DOHH2 (cell line): ENCODE data around the gene PER1.

Experiments
- H3F3A ChIP-seq: fragments of 200-600 bp; sonication (generic), shearing (Covaris generic); 2 replicates; pipeline ENCODE4 v1.6.0; 2016; ENCODE audit warnings: antibody characterized with exemption, mild to moderate bottlenecking; ENCODE audit not compliant: control insufficient read depth, insufficient read depth
- H3K27ac ChIP-seq: fragments of 200-600 bp; sonication (generic); 2 replicates; pipeline ENCODE4 v1.5.1; 2014; ENCODE audit warnings: low read depth, mild to moderate bottlenecking, low read length, moderate library complexity
- H3K27me3 ChIP-seq: fragments of 200-600 bp; sonication (generic); 2 replicates; pipeline ENCODE4 v1.6.1; 2014; ENCODE audit warnings: mild to moderate bottlenecking, low read length, mixed read lengths; ENCODE audit not compliant: control insufficient read depth
- H3K36me3 ChIP-seq: fragments of 200-600 bp; sonication (generic); 2 replicates; pipeline ENCODE4 v1.6.1; 2014; ENCODE audit warnings: mild to moderate bottlenecking, low read length, moderate library complexity, mixed read lengths; ENCODE audit not compliant: control insufficient read depth
- H3K4me1 ChIP-seq: fragments of 200-600 bp; sonication (generic); 2 replicates; pipeline ENCODE4 v1.6.1; 2014; ENCODE audit warnings: mild to moderate bottlenecking, low read length, mixed read lengths; ENCODE audit not compliant: control insufficient read depth
- H3K4me2 ChIP-seq: fragments of 200-600 bp; sonication (generic); 2 replicates; pipeline ENCODE4 v1.6.0; 2014; ENCODE audit warnings: mild to moderate bottlenecking, low read length, moderate library complexity
- H3K4me3 ChIP-seq: fragments of 200-600 bp; sonication (generic); 2 replicates; pipeline ENCODE4 v1.5.1; 2014; ENCODE audit warnings: mild to moderate bottlenecking, low read length, mixed read lengths
- H3K79me2 ChIP-seq: fragments of 200-600 bp; sonication (generic); 2 replicates; pipeline ENCODE4 v1.6.1; 2014; ENCODE audit warnings: mild to moderate bottlenecking, low read length, mixed read lengths; ENCODE audit not compliant: control insufficient read depth
- H3K9me2 ChIP-seq: fragments of 200-600 bp; sonication (generic); replicated peaks from 2 replicates; pipeline ENCODE4 v1.6.1; 2014; ENCODE audit warnings: mild to moderate bottlenecking, low read length, mixed read lengths; ENCODE audit not compliant: control insufficient read depth
- H3K9me3 ChIP-seq: fragments of 200-600 bp; sonication (generic); 2 replicates; pipeline ENCODE4 v1.6.1; 2014; ENCODE audit warnings: antibody characterized with exemption, low read length, mixed read lengths; ENCODE audit not compliant: control insufficient read depth, insufficient read depth
- H4K20me1 ChIP-seq: fragments of 200-600 bp; sonication (generic); 2 replicates; pipeline ENCODE4 v1.6.0; 2014; ENCODE audit warnings: low read depth, mild to moderate bottlenecking, antibody characterized with exemption, low read length, moderate library complexity; ENCODE audit not compliant: control insufficient read depth, insufficient read depth
- EZH2phosphoT487 ChIP-seq: fragments of 200-600 bp; sonication (generic); IDR thresholded peaks from 2 replicates; pipeline ENCODE4 v1.6.1; 2017; ENCODE audit warnings: borderline replicate concordance, mild to moderate bottlenecking, antibody characterized with exemption, low read length, moderate library complexity, mixed read lengths
- TF ChIP-seq, protein P1 (sequence below): fragments of 200-600 bp; sonication (generic); IDR thresholded peaks from one replicate; pipeline ENCODE4 v1.5.1; 2014; ENCODE audit warnings: antibody characterized with exemption, mild to moderate bottlenecking, low read depth, low read length; ENCODE audit not compliant: poor library complexity, severe bottlenecking

Gene PER1

DNA sequence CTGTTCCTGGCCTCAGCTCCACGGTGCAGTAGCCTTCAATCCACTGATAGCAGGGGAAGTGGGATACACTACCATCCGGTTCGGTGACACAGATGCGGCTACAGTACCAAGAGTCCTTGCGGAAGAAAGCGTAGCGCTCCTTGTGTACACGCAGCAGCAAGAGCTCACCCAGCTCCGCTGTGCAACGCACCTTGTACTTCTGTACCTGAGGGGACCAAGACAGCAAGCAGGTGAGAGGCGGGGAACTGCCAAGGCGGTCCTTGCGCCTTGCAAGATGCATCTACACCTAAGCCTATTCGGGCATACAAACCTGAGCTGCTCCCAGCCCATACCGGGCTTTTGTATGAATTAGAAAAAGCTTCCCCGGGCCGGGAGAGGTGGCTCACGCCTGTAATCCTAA, 35.4 kb downstream of the PER1 start:
- Histone ChIP-seq H3K4me2 (no peak overlapping the region), H3K9me2 (no peaks in the 10 kb centered on the region), H3K27me3 (peaks cover 63% of the 10 kb centered on the region), H3K9me3 (no peaks in the 10 kb centered on the region), H4K20me1 (no peaks in the 10 kb centered on the region; the same call in 1 of the 2 replicates), H3F3A (peaks cover 18% of the 10 kb centered on the region), H3K27ac (no peak overlapping the region), H3K79me2 (no peaks in the 10 kb centered on the region), H3K4me3 (no peak overlapping the region), H3K4me1 (peaks cover 36% of the 10 kb centered on the region), H3K36me3 (no peaks in the 10 kb centered on the region)
- TF ChIP-seq, protein P1, sequence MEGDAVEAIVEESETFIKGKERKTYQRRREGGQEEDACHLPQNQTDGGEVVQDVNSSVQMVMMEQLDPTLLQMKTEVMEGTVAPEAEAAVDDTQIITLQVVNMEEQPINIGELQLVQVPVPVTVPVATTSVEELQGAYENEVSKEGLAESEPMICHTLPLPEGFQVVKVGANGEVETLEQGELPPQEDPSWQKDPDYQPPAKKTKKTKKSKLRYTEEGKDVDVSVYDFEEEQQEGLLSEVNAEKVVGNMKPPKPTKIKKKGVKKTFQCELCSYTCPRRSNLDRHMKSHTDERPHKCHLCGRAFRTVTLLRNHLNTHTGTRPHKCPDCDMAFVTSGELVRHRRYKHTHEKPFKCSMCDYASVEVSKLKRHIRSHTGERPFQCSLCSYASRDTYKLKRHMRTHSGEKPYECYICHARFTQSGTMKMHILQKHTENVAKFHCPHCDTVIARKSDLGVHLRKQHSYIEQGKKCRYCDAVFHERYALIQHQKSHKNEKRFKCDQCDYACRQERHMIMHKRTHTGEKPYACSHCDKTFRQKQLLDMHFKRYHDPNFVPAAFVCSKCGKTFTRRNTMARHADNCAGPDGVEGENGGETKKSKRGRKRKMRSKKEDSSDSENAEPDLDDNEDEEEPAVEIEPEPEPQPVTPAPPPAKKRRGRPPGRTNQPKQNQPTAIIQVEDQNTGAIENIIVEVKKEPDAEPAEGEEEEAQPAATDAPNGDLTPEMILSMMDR: no peak
- TF ChIP-seq EZH2phosphoT487: no peak

DNA sequence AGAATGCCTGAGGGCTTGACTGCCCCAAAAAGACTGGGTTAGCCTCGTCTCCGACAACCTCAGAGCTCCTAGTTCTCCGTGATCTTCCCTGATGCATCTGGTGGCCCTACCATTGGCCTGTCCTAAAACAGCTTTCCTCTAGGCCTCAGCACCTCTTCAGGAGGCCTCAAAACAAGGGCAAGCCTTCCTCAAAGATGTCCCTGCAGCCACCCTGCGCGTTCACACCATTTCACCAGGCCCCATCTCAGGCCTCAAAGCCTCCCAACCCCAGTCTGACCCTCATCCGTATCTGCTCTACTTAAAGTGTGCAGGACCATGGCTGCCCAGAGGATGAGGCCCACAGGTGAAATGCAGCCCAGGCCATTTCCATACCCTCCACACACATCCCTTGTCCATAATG, 41.3 kb downstream of the PER1 start:
- H3K9me3 ChIP-seq: no peaks in the 10 kb centered on the region
- H3K4me1 ChIP-seq: peaks cover 8% of the 10 kb centered on the region
- H3K4me3 ChIP-seq: no peak overlapping the region
- H3K9me2 ChIP-seq: no peaks in the 10 kb centered on the region
- H3K27ac ChIP-seq: no peak overlapping the region
- H3K4me2 ChIP-seq: no peak overlapping the region
- TF ChIP-seq, protein P1: no peak
- no peak for TF ChIP-seq EZH2phosphoT487
- H3F3A ChIP-seq: no peaks in the 10 kb centered on the region
- no peaks in the 10 kb centered on the region; the same call in 1 of the 2 replicates for H4K20me1 ChIP-seq
- peaks cover 46% of the 10 kb centered on the region for H3K27me3 ChIP-seq
- no peaks in the 10 kb centered on the region for H3K79me2 ChIP-seq
- no peaks in the 10 kb centered on the region for H3K36me3 ChIP-seq

DNA sequence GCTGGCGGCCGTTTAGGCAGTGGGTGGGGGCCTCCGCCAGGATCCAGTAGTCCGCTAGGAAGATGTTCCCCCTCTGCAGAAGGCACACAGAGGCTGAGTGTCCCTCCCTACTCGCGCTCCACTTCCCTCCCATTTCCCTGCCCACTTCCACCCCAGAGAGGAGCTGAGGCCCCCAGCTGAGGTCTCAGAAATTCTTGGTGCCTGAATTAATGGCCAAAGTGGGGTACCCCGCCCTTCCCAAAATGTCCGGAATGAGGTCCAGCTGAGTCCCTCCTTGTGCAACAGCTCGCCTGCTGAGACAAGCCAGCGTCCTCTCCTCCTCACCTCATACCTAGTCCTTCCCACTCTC, 41.8 kb downstream of the PER1 start:
- Histone ChIP-seq H3K4me1 (peaks cover 8% of the 10 kb centered on the region), H3K27ac (no peak overlapping the region), H3K36me3 (no peaks in the 10 kb centered on the region), H3K27me3 (peaks cover 45% of the 10 kb centered on the region), H3K4me2 (peak overlapping the region; percentile 81), H3K9me2 (no peaks in the 10 kb centered on the region), H3K9me3 (no peaks in the 10 kb centered on the region), H3K79me2 (no peaks in the 10 kb centered on the region), H3K4me3 (peak overlapping the region; percentile 60), H4K20me1 (no peaks in the 10 kb centered on the region; the same call in 1 of the 2 replicates), H3F3A (no peaks in the 10 kb centered on the region)
- no peak for TF ChIP-seq EZH2phosphoT487
- TF ChIP-seq, protein P1: peak; percentile 28
